GM18526 (cell line): ENCODE results near the gene CACNA1I.

Source experiments
- POLR2A ChIP-seq: IDR thresholded peaks from 3 replicates; pipeline ENCODE4 v1.6.1; 2011; ENCODE audit not compliant: insufficient read length; ENCODE audit errors: extremely low read depth

CACNA1I gene

DNA sequence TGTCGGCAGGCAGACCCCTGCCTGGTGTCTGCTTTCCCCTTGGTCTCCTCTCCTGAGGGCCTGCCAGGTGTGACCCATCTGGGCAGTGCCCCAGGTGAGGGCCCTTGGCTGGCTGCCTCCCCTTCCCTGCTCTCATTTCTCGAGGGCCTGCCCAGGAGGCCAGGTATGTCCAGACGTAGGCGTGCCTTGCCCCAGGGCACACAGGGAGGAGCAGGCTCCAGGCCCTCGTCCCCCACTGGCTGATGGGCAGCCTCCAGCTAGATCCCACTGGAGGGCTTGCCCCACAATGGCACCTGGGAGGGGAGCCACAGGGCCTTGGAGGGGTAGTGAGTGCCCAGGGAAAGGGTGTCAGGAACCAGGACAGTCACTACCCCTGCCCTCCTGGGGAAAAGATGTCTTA lies 95.9 kb downstream of the CACNA1I start:
- no peak for TF ChIP-seq POLR2A

GRCh38 chr22:39666926-39667325 lies 96.4 kb downstream of the CACNA1I start:
- no peak for TF ChIP-seq POLR2A

GRCh38 chr22:39669432-39669831 lies 98.9 kb downstream of the CACNA1I start:
- no peak for TF ChIP-seq POLR2A

DNA sequence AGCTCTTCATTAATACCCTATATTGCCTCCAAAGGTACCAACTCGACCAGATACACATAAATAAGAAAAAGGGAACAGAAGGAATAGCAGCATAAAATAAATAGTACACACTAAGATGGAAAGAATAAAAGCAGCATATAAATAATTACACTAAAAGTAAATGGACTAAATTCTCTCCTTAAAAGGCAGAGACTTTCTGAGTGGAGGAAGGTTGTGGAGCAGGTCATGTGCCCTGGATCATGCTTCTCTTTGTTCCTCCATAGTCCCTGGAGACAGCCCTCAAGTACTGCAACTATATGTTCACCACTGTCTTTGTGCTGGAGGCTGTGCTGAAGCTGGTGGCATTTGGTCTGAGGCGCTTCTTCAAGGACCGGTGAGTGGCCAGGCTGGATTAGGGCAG lies 101.4 kb downstream of the CACNA1I start:
- no peak for TF ChIP-seq POLR2A

GRCh38 chr22:39674536-39674935 lies 104.0 kb downstream of the CACNA1I start:
- TF ChIP-seq POLR2A: no peak

DNA sequence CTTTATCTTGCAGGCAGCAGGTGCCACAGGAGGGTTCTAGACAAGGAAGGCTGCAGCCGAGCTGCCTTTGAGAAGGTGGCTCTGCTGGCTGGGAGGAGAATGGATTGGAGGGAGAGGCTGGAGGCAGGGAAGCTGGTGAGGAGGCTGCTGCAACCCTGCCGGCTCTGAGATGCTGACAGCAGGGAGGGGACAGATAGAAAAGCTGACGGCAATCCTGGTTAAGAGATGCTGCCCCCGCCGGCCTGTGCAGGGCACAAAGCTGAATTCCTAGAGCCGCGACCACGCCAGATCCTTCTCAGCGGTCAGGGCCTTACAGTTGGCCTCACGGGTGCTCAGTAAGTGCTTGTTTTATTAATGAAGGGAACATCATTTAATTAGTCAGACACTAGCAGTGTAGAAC lies 105.4 kb downstream of the CACNA1I start:
- TF ChIP-seq POLR2A: no peak

DNA sequence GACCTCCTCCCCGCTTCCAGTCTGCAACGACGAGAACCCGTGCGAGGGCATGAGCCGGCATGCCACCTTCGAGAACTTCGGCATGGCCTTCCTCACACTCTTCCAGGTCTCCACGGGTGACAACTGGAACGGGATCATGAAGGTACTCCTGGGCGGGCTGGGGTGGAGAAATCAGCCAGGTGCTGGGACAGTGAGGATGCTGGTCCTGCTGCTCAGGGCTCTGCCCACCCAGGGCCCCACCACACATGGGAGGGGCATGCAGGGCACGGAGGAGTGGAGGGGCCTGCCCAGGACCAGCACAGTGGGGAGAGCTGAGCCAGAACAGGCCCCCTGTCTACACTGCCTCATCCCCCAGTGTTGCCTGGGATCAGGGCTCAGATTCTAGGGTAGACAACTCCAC lies 107.4 kb downstream of the CACNA1I start:
- TF ChIP-seq POLR2A: no peak

GRCh38 chr22:39678862-39679490 lies 108.4 kb downstream of the CACNA1I start:
- TF ChIP-seq POLR2A: no peak

GRCh38 chr22:39679652-39680051 lies 109.1 kb downstream of the CACNA1I start:
- no peak for TF ChIP-seq POLR2A

- no peak for TF ChIP-seq POLR2A
Observed at GRCh38 chr22:39680486-39680885, 109.9 kb downstream of the CACNA1I start.

- no peak for TF ChIP-seq POLR2A
Observed at GRCh38 chr22:39681038-39681861, 110.7 kb downstream of the CACNA1I start.

DNA sequence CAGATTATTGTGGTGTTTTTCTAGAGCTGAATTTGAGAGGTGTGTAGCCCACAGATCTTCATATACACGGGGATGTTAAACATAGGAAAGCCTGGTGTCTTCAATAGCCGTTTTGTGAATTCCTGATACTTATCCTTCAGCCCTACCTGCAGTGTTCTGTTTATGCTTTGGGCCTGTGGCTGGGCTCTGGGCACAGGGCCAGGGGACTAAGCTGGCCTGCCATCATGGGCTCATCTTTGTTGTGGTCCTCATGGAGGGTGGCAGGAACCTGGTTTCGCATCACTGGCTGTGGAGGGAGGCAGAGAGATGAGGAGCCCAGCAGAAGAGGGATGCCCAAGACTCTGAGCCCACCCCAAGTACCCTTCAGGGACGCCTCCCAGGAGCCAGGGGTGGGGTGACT lies 112.4 kb downstream of the CACNA1I start:
- TF ChIP-seq POLR2A: no peak

GRCh38 chr22:39683639-39684038 lies 113.1 kb downstream of the CACNA1I start:
- no peak for TF ChIP-seq POLR2A

DNA sequence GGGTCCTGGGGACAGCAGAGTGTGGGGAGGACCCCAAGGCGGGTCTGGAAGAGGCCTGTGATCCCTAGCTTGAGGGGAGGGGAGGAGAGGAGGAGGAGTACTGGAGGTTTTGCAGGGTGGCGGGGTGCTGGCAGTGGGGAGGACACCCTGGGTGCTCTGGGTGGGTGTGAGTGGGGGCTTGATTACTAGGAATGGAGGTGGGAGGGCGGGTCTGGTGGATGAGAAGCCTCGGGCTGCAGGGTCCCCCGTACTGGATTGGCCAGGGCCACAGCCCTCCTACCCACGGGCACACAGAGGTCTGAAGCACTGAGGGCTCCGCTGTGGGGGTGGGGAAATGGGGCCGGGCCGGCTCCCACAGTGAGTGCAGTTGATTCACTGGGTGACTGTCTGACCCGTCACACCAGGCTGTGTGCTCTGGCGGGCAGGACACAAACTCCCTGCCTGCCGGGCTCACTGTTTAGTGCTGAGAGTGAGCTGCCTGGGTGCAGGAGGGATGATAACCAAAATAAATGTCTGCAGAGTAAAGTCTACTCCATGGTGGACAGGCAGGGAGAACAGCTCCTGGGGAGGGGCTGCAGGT lies 114.2 kb downstream of the CACNA1I start:
- no peak for TF ChIP-seq POLR2A

DNA sequence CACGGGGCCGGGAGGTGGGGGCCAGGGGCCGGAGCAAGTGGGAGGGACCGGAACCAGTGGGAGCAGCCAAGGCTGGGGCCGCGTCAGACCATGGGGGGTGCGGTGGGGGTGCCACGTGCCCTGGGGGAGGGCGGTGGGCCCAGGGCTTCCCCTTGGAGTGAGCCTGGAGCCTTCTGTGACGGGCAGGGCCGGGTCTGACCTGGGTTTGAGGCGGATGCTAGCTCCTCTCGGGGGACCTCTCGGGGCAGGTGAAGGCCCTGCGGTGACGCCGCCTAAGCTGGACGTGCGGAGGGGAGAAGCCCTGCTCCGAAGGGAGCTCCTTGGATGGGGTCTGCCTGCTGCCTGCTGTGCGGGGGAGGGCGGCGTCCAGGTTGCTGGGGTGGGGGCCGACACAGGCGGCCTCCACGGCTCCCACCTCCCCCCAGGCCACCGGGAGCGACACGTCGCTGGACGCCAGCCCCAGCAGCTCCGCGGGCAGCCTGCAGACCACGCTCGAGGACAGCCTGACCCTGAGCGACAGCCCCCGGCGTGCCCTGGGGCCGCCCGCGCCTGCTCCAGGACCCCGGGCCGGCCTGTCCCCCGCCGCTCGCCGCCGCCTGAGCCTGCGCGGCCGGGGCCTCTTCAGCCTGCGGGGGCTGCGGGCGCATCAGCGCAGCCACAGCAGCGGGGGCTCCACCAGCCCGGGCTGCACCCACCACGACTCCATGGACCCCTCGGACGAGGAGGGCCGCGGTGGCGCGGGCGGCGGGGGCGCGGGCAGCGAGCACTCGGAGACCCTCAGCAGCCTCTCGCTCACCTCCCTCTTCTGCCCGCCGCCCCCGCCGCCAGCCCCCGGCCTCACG lies 115.0 kb downstream of the CACNA1I start:
- TF ChIP-seq POLR2A: no peak
